ENCODE data around the gene ITM2B. TPM values are rescaled to one million over a fixed set of nuclear protein-coding genes. Genes with fewer than 3 reads are reported as not detected.
A peak's percentile ranks its signal among the peaks of the same experiment; 100 is the strongest.

ITM2B gene
- total and polyA plus RNA-seq, 8 donors = 114 to 361 (median 186) TPM

DNA sequence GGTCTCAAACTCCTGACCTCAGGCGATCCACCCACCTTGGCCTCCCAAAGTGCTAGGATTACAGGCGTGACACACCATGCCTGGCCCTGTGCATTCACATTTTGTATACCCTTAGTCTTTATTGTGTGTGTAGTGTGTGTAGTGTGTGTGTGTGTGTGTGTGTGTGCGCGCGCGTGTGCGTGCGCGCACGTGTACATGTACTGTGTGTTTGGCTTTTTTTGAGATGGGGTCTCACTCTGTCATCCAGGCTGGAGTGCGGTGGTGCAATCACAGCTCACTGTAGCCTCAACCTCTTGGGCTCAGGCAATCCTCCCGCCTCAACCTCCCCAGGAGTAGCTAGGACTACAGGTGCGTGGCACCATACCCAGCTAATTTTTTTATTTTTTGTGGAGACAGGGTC, 22.1 kb downstream of the ITM2B start:
- no peak for TF ChIP-seq CTCF (IDR thresholded peaks at IDR 0.05)

GRCh38 chr13:48255954-48256353, 22.9 kb downstream of the ITM2B start:
- intact Hi-C loops (cut with DNase I) = no loop called here
- Histone ChIP-seq H3K4me1 (peaks cover 33 to 54% (median 33%) of the 10 kb centered on the region in 3 donors), H3K36me3 (peaks cover 0 to 56% (median 3%) of the 10 kb centered on the region in 3 donors)

More for the DNA sequence above, 22.1 kb downstream of the ITM2B start:
- Histone ChIP-seq H3K4me1 (peaks cover 37 to 60% (median 37%) of the 10 kb centered on the region in 3 donors), H3K9me3 (no peaks in the 10 kb centered on the region), H3K36me3 (peaks cover 0 to 51% (median 1%) of the 10 kb centered on the region in 3 donors), H3K27ac (no peak overlapping the region), H3K4me3 (no peak overlapping the region), H3K27me3 (no peaks in the 10 kb centered on the region)
- 94 to 95% methylated on average over 13 of the region's 13 CpGs for WGBS, 2 donors
- no peak for DNase-seq
- ATAC-seq = no peak
- intact Hi-C loops (cut with DNase I) = no loop called here
- no peak for FAIRE-seq

DNA sequence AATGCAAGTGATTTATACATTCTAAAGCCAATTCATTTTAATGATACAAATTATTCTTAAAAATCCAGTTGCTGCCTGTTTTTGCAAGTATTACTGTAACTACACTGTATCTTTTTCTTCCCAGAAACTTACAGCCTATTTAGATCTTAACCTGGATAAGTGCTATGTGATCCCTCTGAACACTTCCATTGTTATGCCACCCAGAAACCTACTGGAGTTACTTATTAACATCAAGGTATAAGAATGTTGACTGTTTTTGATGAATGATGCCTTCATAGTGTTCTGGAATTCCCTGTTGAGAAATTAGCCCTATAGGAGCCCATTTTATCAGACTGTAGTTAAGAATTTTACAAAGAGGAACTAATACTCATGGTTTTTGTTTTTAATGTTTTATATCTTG, 25.0 kb downstream of the ITM2B start:
- H3K27ac ChIP-seq = peak overlapping the region in 2 of 4 donors; percentile 60
- FAIRE-seq (no peak), DNase-seq (no peak), ATAC-seq (peak; percentile 50 to 87 (median 65))
- H3K9me3 ChIP-seq = no peaks in the 10 kb centered on the region
- H3K4me3 ChIP-seq = no peak overlapping the region
- no peaks in the 10 kb centered on the region for H3K27me3 ChIP-seq
- no peak for TF ChIP-seq CTCF (IDR thresholded peaks at IDR 0.05)
- intact Hi-C loops (cut with DNase I) = no loop called here
- H3K36me3 ChIP-seq = peaks cover 0 to 74% (median 3%) of the 10 kb centered on the region in 3 donors
- peaks cover 23 to 35% (median 28%) of the 10 kb centered on the region in 3 donors for H3K4me1 ChIP-seq

More at GRCh38 chr13:48255954-48256353, 22.9 kb downstream of the ITM2B start:
- no peak for DNase-seq
- Histone ChIP-seq H3K27ac (no peak overlapping the region), H3K9me3 (no peaks in the 10 kb centered on the region), H3K27me3 (no peaks in the 10 kb centered on the region), H3K4me3 (no peak overlapping the region)
- no peak for FAIRE-seq
- 51 to 60% methylated on average over 1 of the region's 1 CpG for WGBS, 2 donors
- ATAC-seq = peak in 1 of 4 donors; percentile 15
- TF ChIP-seq CTCF (IDR thresholded peaks at IDR 0.05) = no peak

DNA sequence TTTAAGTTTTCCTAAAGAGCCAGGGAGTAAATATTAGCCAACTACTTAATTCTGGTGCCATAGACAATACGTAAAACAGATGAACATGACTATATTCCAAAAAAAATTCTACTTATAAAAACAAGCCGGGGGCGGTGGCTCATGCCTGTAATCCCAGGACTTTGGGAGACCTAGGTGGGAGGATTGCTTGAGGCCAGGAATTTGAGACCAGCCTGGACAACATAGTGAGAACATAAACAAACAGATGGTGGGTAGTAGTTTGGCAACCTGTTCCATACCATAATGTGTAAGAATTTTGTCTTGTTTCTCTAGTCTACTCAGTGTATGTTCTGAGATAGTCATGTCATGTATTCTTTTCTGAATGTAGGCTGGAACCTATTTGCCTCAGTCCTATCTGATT, 25.4 kb downstream of the ITM2B start:
- H3K27me3 ChIP-seq = no peaks in the 10 kb centered on the region
- intact Hi-C loops (cut with DNase I) = no loop called here
- no peak for ATAC-seq

More for the DNA sequence above, 25.4 kb downstream of the ITM2B start:
- DNase-seq (no peak), FAIRE-seq (no peak)
- no peak for TF ChIP-seq CTCF (IDR thresholded peaks at IDR 0.05)
- Histone ChIP-seq H3K4me3 (no peak overlapping the region), H3K36me3 (peaks cover 0 to 75% (median 3%) of the 10 kb centered on the region in 3 donors), H3K27ac (peak overlapping the region in 3 of 4 donors; percentile 25 to 60 (median 60)), H3K4me1 (peaks cover 19 to 31% (median 28%) of the 10 kb centered on the region in 3 donors), H3K9me3 (no peaks in the 10 kb centered on the region)
- WGBS, 2 donors = 61 to 67% methylated on average over 3 of the region's 3 CpGs
